GM23338 (cell line): Measurements from ENCODE around the gene NEK7.

ENCODE experiments used
- CREB1 ChIP-seq: fragments of 250-450 bp; sonication (Bioruptor Pico); IDR thresholded peaks from 2 replicates; pipeline ENCODE4 v1.5.0; 2020; ENCODE audit warnings: low read depth, mild to moderate bottlenecking, moderate library complexity
- ETS1 ChIP-seq: IDR thresholded peaks from 2 replicates; pipeline ENCODE4 v1.6.1; 2016; ENCODE audit warnings: antibody characterized with exemption
- EZH2 ChIP-seq: fragments of 200-600 bp; sonication (generic); IDR thresholded peaks from one replicate; pipeline ENCODE4 v1.8.0; 2017; ENCODE audit warnings: antibody characterized with exemption, mild to moderate bottlenecking, low read depth; ENCODE audit not compliant: unreplicated experiment
- EZH2phosphoT487 ChIP-seq: fragments of 200-600 bp; sonication (generic); IDR thresholded peaks from one replicate; pipeline ENCODE4 v1.8.1; 2018; ENCODE audit warnings: antibody characterized with exemption; ENCODE audit not compliant: unreplicated experiment
- POLR2AphosphoS5 ChIP-seq: IDR thresholded peaks from 2 replicates; pipeline ENCODE4 v1.6.1; 2016; ENCODE audit warnings: antibody characterized with exemption, low read depth
- REST ChIP-seq: IDR thresholded peaks from one replicate; pipeline ENCODE4 v1.6.1; 2018; ENCODE audit warnings: antibody characterized with exemption; ENCODE audit not compliant: unreplicated experiment
- STAT1 ChIP-seq: IDR thresholded peaks from one replicate; pipeline ENCODE4 v1.6.1; 2016; ENCODE audit warnings: antibody characterized with exemption; ENCODE audit not compliant: unreplicated experiment
- ZNF331 ChIP-seq: fragments of 250-450 bp; sonication (Bioruptor Pico); IDR thresholded peaks from 2 replicates; pipeline ENCODE4 v1.5.0; 2020; ENCODE audit warnings: low read depth, mild to moderate bottlenecking, moderate library complexity
- TF ChIP-seq, protein P1 (sequence below), 2 experiments: fragments of 200-600 bp in 1 of 2; sonication (generic) in 1 of 2; conservative IDR thresholded peaks; 2 replicates each; pipeline versions ENCODE4 v1.5.1 to v1.6.1; 2016 to 2017; ENCODE audit warnings: antibody characterized with exemption in 2 of 2, low read depth in 2 of 2, mild to moderate bottlenecking in 2 of 2, moderate library complexity in 1 of 2

- TF ChIP-seq ETS1 (no peak), CREB1 (no peak), EZH2 (no peak), REST (no peak), STAT1 (no peak), EZH2phosphoT487 (no peak), ZNF331 (CRISPR knock-in tag) (no peak), POLR2AphosphoS5 (peak; percentile 70)
- TF ChIP-seq, protein P1, sequence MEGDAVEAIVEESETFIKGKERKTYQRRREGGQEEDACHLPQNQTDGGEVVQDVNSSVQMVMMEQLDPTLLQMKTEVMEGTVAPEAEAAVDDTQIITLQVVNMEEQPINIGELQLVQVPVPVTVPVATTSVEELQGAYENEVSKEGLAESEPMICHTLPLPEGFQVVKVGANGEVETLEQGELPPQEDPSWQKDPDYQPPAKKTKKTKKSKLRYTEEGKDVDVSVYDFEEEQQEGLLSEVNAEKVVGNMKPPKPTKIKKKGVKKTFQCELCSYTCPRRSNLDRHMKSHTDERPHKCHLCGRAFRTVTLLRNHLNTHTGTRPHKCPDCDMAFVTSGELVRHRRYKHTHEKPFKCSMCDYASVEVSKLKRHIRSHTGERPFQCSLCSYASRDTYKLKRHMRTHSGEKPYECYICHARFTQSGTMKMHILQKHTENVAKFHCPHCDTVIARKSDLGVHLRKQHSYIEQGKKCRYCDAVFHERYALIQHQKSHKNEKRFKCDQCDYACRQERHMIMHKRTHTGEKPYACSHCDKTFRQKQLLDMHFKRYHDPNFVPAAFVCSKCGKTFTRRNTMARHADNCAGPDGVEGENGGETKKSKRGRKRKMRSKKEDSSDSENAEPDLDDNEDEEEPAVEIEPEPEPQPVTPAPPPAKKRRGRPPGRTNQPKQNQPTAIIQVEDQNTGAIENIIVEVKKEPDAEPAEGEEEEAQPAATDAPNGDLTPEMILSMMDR (conservative IDR thresholded peaks at IDR 0.05; ENCODE audit: low read depth in 2 of 2), result no peak
These were observed 546 bp downstream of the NEK7 start for GRCh38 chr1:198157241-198157846.
